Body of pancreas (tissue), 4 donors: ENCODE data around the gene TGFBR3. TPM values are rescaled to one million over a fixed set of nuclear protein-coding genes. Genes with fewer than 3 reads are reported as not detected.

Source experiments
- ATAC-seq: fragments of 150-250 bp; one replicate; pipeline ENCODE4 v1.9.1; 2016
- DNase-seq, 4 donors: peaks; one replicate each; pipeline ENCODE4 v3.0.0-alpha.2; 2019
- H3K27ac ChIP-seq, 4 donors: fragments of 200-600 bp; sonication (generic); 1 replicate in 3 of 4; 2 replicates in 1 of 4; pipeline versions ENCODE4 v1.5.1 to v1.6.1; 2016 to 2019; ENCODE audit warnings: mild to moderate bottlenecking in 1 of 4, mixed read lengths in 1 of 4, moderate library complexity in 1 of 4
- H3K27me3 ChIP-seq, 2 donors: fragments of 200-600 bp; sonication (generic); one replicate each; pipeline ENCODE4 v1.6.0; 2016; ENCODE audit warnings: mild to moderate bottlenecking in 1 of 2
- H3K36me3 ChIP-seq, 2 donors: fragments of 200-600 bp; sonication (generic); replicated peaks in 1 of 2; 2 replicates each; pipeline ENCODE4 v1.5.1; 2016; ENCODE audit warnings: low read depth in 2 of 2; ENCODE audit not compliant: insufficient read depth in 1 of 2
- H3K4me1 ChIP-seq: fragments of 200-600 bp; sonication (generic); one replicate; pipeline ENCODE4 v1.6.0; 2016
- H3K4me3 ChIP-seq, 2 donors: fragments of 200-600 bp; sonication (generic); 1 replicate in 1 of 2; 2 replicates in 1 of 2; pipeline ENCODE4 v1.5.1; 2016 to 2019
- H3K9me3 ChIP-seq, 3 donors: fragments of 200-600 bp; sonication (generic); 1 replicate in 2 of 3; 2 replicates in 1 of 3; pipeline ENCODE4 v1.5.1; 2016
- CTCF ChIP-seq, 7 experiments: fragments of 450-650 bp in 4 of 7; fragments of 200-600 bp in 3 of 7; sonication (generic) in 3 of 7; IDR thresholded peaks; one replicate each; pipeline ENCODE4 v1.5.1; 2016 to 2019; ENCODE audit warnings: antibody characterized with exemption in 7 of 7
- POLR2A ChIP-seq, 3 donors: fragments of 450-650 bp; IDR thresholded peaks; one replicate each; pipeline ENCODE4 v1.6.1; 2016; ENCODE audit warnings: antibody characterized with exemption in 3 of 3, mild to moderate bottlenecking in 2 of 3
- WGBS, 2 donors: methylation state at CpG; one replicate each; pipeline ENCODE4 v1.1.5; 2017; 5-methylcytosine and 5-hydroxymethylcytosine counted together
- intact Hi-C: fragments of 100-400 bp; cut with DNase I; formaldehyde crosslinking; loops from one replicate; pipeline ENCODE4 v1.15.1; 2023
- total RNA-seq, 2 donors: library from RNA; depleted of rRNA; stranded (reverse); fragments of >200 nt; gene quantifications; one replicate each; pipeline ENCODE4 v1.1.0, GENCODE V29; 2016

Gene TGFBR3
- total RNA-seq, 2 donors from 2014 or later, result 52.4 to 63.6 TPM

- intact Hi-C loops, result no loop called here
- WGBS, 2 donors, result 56 to 78% methylated on average over 1 of the region's 1 CpG
- ATAC-seq (no peak), DNase-seq (no peak)
- H3K4me1 ChIP-seq, result peaks cover 57% of the 10 kb centered on the region
- H3K36me3 ChIP-seq, result no peaks in the 10 kb centered on the region
- no peaks in the 10 kb centered on the region for H3K9me3 ChIP-seq
- H3K4me3 ChIP-seq, result no peak overlapping the region
- no peak for TF ChIP-seq POLR2A (IDR thresholded peaks at IDR 0.05)
- TF ChIP-seq CTCF (IDR thresholded peaks at IDR 0.05), result no peak
- no peaks in the 10 kb centered on the region for H3K27me3 ChIP-seq
- peak overlapping the region in 2 of 4 donors; percentile 41 to 72 for H3K27ac ChIP-seq
These were observed 35.2 kb downstream of the TGFBR3 start for GRCh38 chr1:91850708-91851107.

- no peak overlapping the region for H3K27ac ChIP-seq
- WGBS, 2 donors, result 45 to 64% methylated on average over 2 of the region's 2 CpGs
- no peak overlapping the region for H3K4me3 ChIP-seq
- DNase-seq, result no peak
- H3K4me1 ChIP-seq, result peaks cover 53% of the 10 kb centered on the region
- no peak for ATAC-seq
- H3K27me3 ChIP-seq, result no peaks in the 10 kb centered on the region
- intact Hi-C loops, result no loop called here
- no peak for TF ChIP-seq CTCF (IDR thresholded peaks at IDR 0.05)
- no peak for TF ChIP-seq POLR2A (IDR thresholded peaks at IDR 0.05)
- H3K36me3 ChIP-seq, result no peaks in the 10 kb centered on the region
- H3K9me3 ChIP-seq, result no peaks in the 10 kb centered on the region
These were observed 38.1 kb downstream of the TGFBR3 start for GRCh38 chr1:91847851-91848250.

- no peak for DNase-seq
- Histone ChIP-seq H3K27ac (peak overlapping the region in 2 of 4 donors; percentile 44 to 53), H3K36me3 (no peaks in the 10 kb centered on the region), H3K4me1 (peaks cover 48% of the 10 kb centered on the region), H3K27me3 (no peaks in the 10 kb centered on the region), H3K9me3 (no peaks in the 10 kb centered on the region), H3K4me3 (no peak overlapping the region)
- TF ChIP-seq CTCF (IDR thresholded peaks at IDR 0.05), result no peak
- no peak for TF ChIP-seq POLR2A (IDR thresholded peaks at IDR 0.05)
- ATAC-seq, result no peak
- intact Hi-C loops, result no loop called here
- 33 to 35% methylated on average over 2 of the region's 2 CpGs for WGBS, 2 donors
These were observed 39.3 kb downstream of the TGFBR3 start for GRCh38 chr1:91846639-91847013.

GRCh38 chr1:91846007-91846638, 39.8 kb downstream of the TGFBR3 start:
- WGBS, 2 donors, result 9 to 17% methylated on average over 6 of the region's 6 CpGs
- peak; percentile 43 for ATAC-seq
- H3K9me3 ChIP-seq, result no peaks in the 10 kb centered on the region
- no peaks in the 10 kb centered on the region for H3K27me3 ChIP-seq
- no peaks in the 10 kb centered on the region for H3K36me3 ChIP-seq
- intact Hi-C loops, result no loop called here
- TF ChIP-seq POLR2A (IDR thresholded peaks at IDR 0.05) (no peak), CTCF (IDR thresholded peaks at IDR 0.05) (no peak)
- no peak overlapping the region for H3K4me3 ChIP-seq
- peak; percentile 55 to 71 (median 66) for DNase-seq
- peak overlapping the region in 3 of 4 donors; percentile 44 to 53 (median 51) for H3K27ac ChIP-seq
- peaks cover 43% of the 10 kb centered on the region for H3K4me1 ChIP-seq
